ENCODE results near the gene PSEN1.

DNA sequence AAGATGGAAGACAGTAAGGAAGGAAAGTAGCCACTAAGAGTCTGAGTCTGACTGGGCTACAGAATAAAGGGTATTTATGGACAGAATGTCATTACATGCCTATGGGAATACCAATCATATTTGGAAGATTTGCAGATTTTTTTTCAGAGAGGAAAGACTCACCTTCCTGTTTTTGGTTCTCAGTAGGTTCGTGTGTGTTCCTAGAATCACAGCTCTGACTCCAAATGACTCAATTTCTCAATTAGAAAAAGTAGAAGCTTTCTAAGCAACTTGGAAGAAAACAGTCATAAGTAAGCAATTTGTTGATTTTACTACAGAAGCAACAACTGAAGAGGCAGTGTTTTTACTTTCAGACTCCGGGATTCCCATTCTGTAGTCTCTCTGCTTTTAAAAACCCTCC lies 85.6 kb downstream of the PSEN1 start:
- TF ChIP-seq CTCF (IDR thresholded peaks at IDR 0.05), result no peak
- TF ChIP-seq POLR2A (IDR thresholded peaks at IDR 0.05), result no peak
